Measurements from ENCODE around the gene CD3G.

DNA sequence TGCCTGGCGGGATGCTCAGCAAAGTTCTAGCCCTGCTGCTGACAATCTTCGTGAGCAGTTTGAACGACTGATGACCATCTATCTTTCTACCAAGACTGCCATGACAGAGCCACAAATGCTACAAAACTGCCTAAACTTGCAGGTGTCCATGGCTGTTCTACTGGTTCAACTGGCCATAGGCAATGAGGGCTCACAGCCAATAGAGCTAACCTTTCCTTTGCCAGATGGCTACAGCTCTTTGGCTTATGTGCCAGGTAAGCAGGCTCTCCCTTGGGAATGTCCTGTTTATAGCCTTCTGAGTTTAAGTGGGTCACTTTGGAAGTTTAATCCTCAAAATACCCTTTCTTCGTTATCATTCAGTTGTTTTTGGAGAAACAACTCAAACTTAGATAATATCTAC is 35.4 kb downstream of the CD3G start:
- no peak for TF ChIP-seq ZNF134 (CRISPR knock-in tag; conservative IDR thresholded peaks at IDR 0.05)
- TF ChIP-seq POLR2A (conservative IDR thresholded peaks at IDR 0.05) = no peak
- TF ChIP-seq ZNF445 (CRISPR knock-in tag; IDR thresholded peaks at IDR 0.05; ENCODE audit: low read depth) = no peak
- TF ChIP-seq ZNF274 (IDR thresholded peaks at IDR 0.05; ENCODE audit: borderline replicate concordance, low read depth, low read length) = no peak
- no peak for TF ChIP-seq GABPB1 (CRISPR knock-in tag; IDR thresholded peaks at IDR 0.05)
- TF ChIP-seq EP300 (IDR thresholded peaks at IDR 0.05; ENCODE audit: low read length) = no peak
- TF ChIP-seq NFYB (IDR thresholded peaks at IDR 0.05; ENCODE audit: extremely low read depth, insufficient read length) = no peak
- no peak for TF ChIP-seq ZNF76 (CRISPR knock-in tag; IDR thresholded peaks at IDR 0.05; ENCODE audit: borderline replicate concordance)
- no peak for TF ChIP-seq SAP30 (IDR thresholded peaks at IDR 0.05; ENCODE audit: borderline replicate concordance, insufficient read depth, low read depth, low read length, poor library complexity, severe bottlenecking)
- no peak for TF ChIP-seq ZC3H11A (IDR thresholded peaks at IDR 0.05; ENCODE audit: low read depth, low read length)
- TF ChIP-seq BRF1 (IDR thresholded peaks at IDR 0.05; ENCODE audit: borderline replicate concordance, extremely low read depth, insufficient read length) = no peak
- no peak for TF ChIP-seq RNF2 (IDR thresholded peaks at IDR 0.05)
- no peak for TF ChIP-seq MYC (IDR thresholded peaks at IDR 0.05; ENCODE audit: low read depth, low read length)
- TF ChIP-seq MYC (CRISPR knock-in tag; IDR thresholded peaks at IDR 0.05; ENCODE audit: borderline replicate concordance, low read depth) = no peak
- TF ChIP-seq ZNF311 (CRISPR knock-in tag; IDR thresholded peaks at IDR 0.05) = no peak
